Astrocyte (in vitro differentiated cells and primary cell): ENCODE measurements around the gene MRPL41. TPM values are rescaled to one million over a fixed set of nuclear protein-coding genes. Genes with fewer than 3 reads are reported as not detected.
A peak's percentile ranks its signal among the peaks of the same experiment; 100 is the strongest.

Experiments
- DNase-seq: peaks from one replicate; pipeline ENCODE4 v3.0.0-alpha.2; 2010; ENCODE audit warnings: low read depth
- FAIRE-seq: peaks from 2 replicates; lab custom pipeline; 2011; peaks lifted over from hg19 to GRCh38; lab: Jason Lieb, UNC
- H2AFZ ChIP-seq: 2 replicates; pipeline ENCODE4 v1.6.0; 2012; ENCODE audit warnings: low read depth, low read length, inconsistent platforms
- H3K27ac ChIP-seq: 2 replicates; pipeline ENCODE4 v1.5.1; 2011; ENCODE audit warnings: low read depth, low read length, inconsistent platforms
- H3K27me3 ChIP-seq: 2 replicates; pipeline ENCODE4 v1.6.0; 2011; ENCODE audit warnings: low read length, inconsistent platforms; ENCODE audit not compliant: insufficient read depth
- H3K36me3 ChIP-seq: 2 replicates; pipeline ENCODE4 v1.5.1; 2011; ENCODE audit warnings: low read length, inconsistent platforms; ENCODE audit not compliant: insufficient read depth
- H3K4me1 ChIP-seq: 2 replicates; pipeline ENCODE4 v1.5.1; 2011; ENCODE audit warnings: low read length, inconsistent platforms; ENCODE audit not compliant: insufficient read depth
- H3K4me2 ChIP-seq: 2 replicates; pipeline ENCODE4 v1.6.0; 2012; ENCODE audit warnings: low read length, inconsistent platforms
- H3K4me3 ChIP-seq: 2 replicates; pipeline ENCODE4 v1.5.1; 2011; ENCODE audit warnings: low read depth, mild to moderate bottlenecking, low read length, inconsistent platforms; ENCODE audit not compliant: insufficient read depth
- H3K79me2 ChIP-seq: 2 replicates; pipeline ENCODE4 v1.6.0; 2012; ENCODE audit warnings: mild to moderate bottlenecking, low read length, inconsistent platforms; ENCODE audit not compliant: insufficient read depth
- H3K9ac ChIP-seq: 2 replicates; pipeline ENCODE4 v1.6.0; 2012; ENCODE audit warnings: mild to moderate bottlenecking, low read length, inconsistent platforms
- H3K9me3 ChIP-seq: 2 replicates; pipeline ENCODE4 v1.5.1; 2012; ENCODE audit warnings: low read depth, mild to moderate bottlenecking, low read length, inconsistent platforms; ENCODE audit not compliant: insufficient read depth
- H4K20me1 ChIP-seq: 2 replicates; pipeline ENCODE4 v1.6.0; 2012; ENCODE audit warnings: low read length, inconsistent platforms; ENCODE audit not compliant: insufficient read depth
- H3K27ac Mint-ChIP-seq: one replicate; pipeline ENCODE4 v1.8.0; 2021; ENCODE audit warnings: mild to moderate bottlenecking, mixed read lengths; ENCODE audit not compliant: unreplicated experiment
- H3K27me3 Mint-ChIP-seq: one replicate; pipeline ENCODE4 v1.8.0; 2021; ENCODE audit warnings: low read depth, mixed read lengths; ENCODE audit not compliant: unreplicated experiment
- H3K36me3 Mint-ChIP-seq: one replicate; pipeline ENCODE4 v1.8.0; 2021; ENCODE audit warnings: low read depth, mixed read lengths; ENCODE audit not compliant: unreplicated experiment
- H3K4me1 Mint-ChIP-seq: one replicate; pipeline ENCODE4 v1.8.0; 2021; ENCODE audit warnings: low read depth, mixed read lengths; ENCODE audit not compliant: unreplicated experiment
- H3K4me3 Mint-ChIP-seq: one replicate; pipeline ENCODE4 v1.8.0; 2021; ENCODE audit warnings: mild to moderate bottlenecking, moderate library complexity, mixed read lengths; ENCODE audit not compliant: unreplicated experiment
- H3K9me3 Mint-ChIP-seq: one replicate; pipeline ENCODE4 v1.8.0; 2021; ENCODE audit warnings: mild to moderate bottlenecking, mixed read lengths; ENCODE audit not compliant: unreplicated experiment
- CTCF ChIP-seq: IDR thresholded peaks from 2 replicates; pipeline ENCODE4 v1.5.1; 2011; ENCODE audit warnings: low read depth, mild to moderate bottlenecking, inconsistent platforms, low read length, moderate library complexity; ENCODE audit not compliant: insufficient read depth
- EZH2 ChIP-seq: IDR thresholded peaks from 2 replicates; pipeline ENCODE4 v1.6.1; 2012; ENCODE audit warnings: mild to moderate bottlenecking, low read length, inconsistent platforms; ENCODE audit not compliant: insufficient read depth
- total RNA-seq: library from RNA; stranded (reverse); gene quantifications from 2 replicates; pipeline ENCODE4 v1.2.1, GENCODE V29; 2021

Gene MRPL41
- total RNA-seq, 1 donor from 2014 or later: 58.6 TPM

- Histone ChIP-seq H3K4me1 (no peaks in the 10 kb centered on the region), H3K9ac (no peak overlapping the region), H3K79me2 (peaks cover 26% of the 10 kb centered on the region), H3K9me3 (no peaks in the 10 kb centered on the region), H2AFZ (no peak overlapping the region), H4K20me1 (peaks cover 28% of the 10 kb centered on the region), H3K4me2 (no peak overlapping the region), H3K36me3 (peaks cover 18% of the 10 kb centered on the region), H3K27ac (no peak overlapping the region), H3K4me3 (no peak overlapping the region), H3K27me3 (no peaks in the 10 kb centered on the region)
- Mint-ChIP-seq H3K9me3 (peaks cover 5% of the 10 kb centered on the region), H3K27me3 (no peaks in the 10 kb centered on the region), H3K4me1 (no peaks in the 10 kb centered on the region), H3K36me3 (peaks cover 15% of the 10 kb centered on the region), H3K4me3 (no peak overlapping the region), H3K27ac (no peak overlapping the region)
- FAIRE-seq (no peak), DNase-seq (no peak)
- no peak for TF ChIP-seq CTCF
- no peak for TF ChIP-seq EZH2
Observed at GRCh38 chr9:137569609-137570203, 18.0 kb downstream of the MRPL41 start.

- no peaks in the 10 kb centered on the region for H3K4me1 Mint-ChIP-seq
- no peak overlapping the region for H3K27ac Mint-ChIP-seq
- no peak for TF ChIP-seq EZH2
- TF ChIP-seq CTCF: no peak
Observed at GRCh38 chr9:137570566-137570965, 18.9 kb downstream of the MRPL41 start.

GRCh38 chr9:137574192-137574591, 22.5 kb downstream of the MRPL41 start:
- H3K27me3 Mint-ChIP-seq: no peaks in the 10 kb centered on the region
- peaks cover 15% of the 10 kb centered on the region for H3K4me1 ChIP-seq

More at GRCh38 chr9:137570566-137570965, 18.9 kb downstream of the MRPL41 start:
- Histone ChIP-seq H3K36me3 (peaks cover 20% of the 10 kb centered on the region), H3K27ac (no peak overlapping the region), H3K27me3 (no peaks in the 10 kb centered on the region), H3K4me3 (no peak overlapping the region), H3K4me2 (no peak overlapping the region), H3K9me3 (no peaks in the 10 kb centered on the region), H3K9ac (no peak overlapping the region), H3K79me2 (peaks cover 33% of the 10 kb centered on the region), H4K20me1 (peaks cover 30% of the 10 kb centered on the region), H3K4me1 (no peaks in the 10 kb centered on the region), H2AFZ (no peak overlapping the region)
- H3K9me3 Mint-ChIP-seq: peaks cover 5% of the 10 kb centered on the region
- H3K36me3 Mint-ChIP-seq: peaks cover 23% of the 10 kb centered on the region
- H3K4me3 Mint-ChIP-seq: peak overlapping the region; percentile 58
- FAIRE-seq (no peak), DNase-seq (no peak)
- no peaks in the 10 kb centered on the region for H3K27me3 Mint-ChIP-seq

More at GRCh38 chr9:137574192-137574591, 22.5 kb downstream of the MRPL41 start:
- Histone ChIP-seq H3K27ac (no peak overlapping the region), H3K4me2 (no peak overlapping the region), H3K9me3 (no peaks in the 10 kb centered on the region), H3K27me3 (no peaks in the 10 kb centered on the region), H4K20me1 (peaks cover 49% of the 10 kb centered on the region), H3K36me3 (peaks cover 24% of the 10 kb centered on the region), H3K4me3 (no peak overlapping the region), H2AFZ (no peak overlapping the region), H3K9ac (no peak overlapping the region), H3K79me2 (peaks cover 59% of the 10 kb centered on the region)
- TF ChIP-seq CTCF: no peak
- TF ChIP-seq EZH2: no peak
- no peak for FAIRE-seq
- Mint-ChIP-seq H3K27ac (no peak overlapping the region), H3K36me3 (peaks cover 24% of the 10 kb centered on the region), H3K9me3 (peaks cover 5% of the 10 kb centered on the region), H3K4me1 (peaks cover 6% of the 10 kb centered on the region), H3K4me3 (no peak overlapping the region)
- no peak for DNase-seq
